ENCODE data around the gene SNAP91. TPM values are rescaled to one million over a fixed set of nuclear protein-coding genes. Genes with fewer than 3 reads are reported as not detected.
"Not testable (repeated sequence)": the region's sequence is repeated elsewhere in the genome, so short reads cannot be mapped to it uniquely, and the experiment has no call there.

The SNAP91 gene
- total and polyA plus RNA-seq, 8 donors, result 0.51 to 8.8 (median 1.9) TPM

GRCh38 chr6:83636800-83637199, 72.1 kb downstream of the SNAP91 start:
- WGBS, 2 donors, result 62 to 66% methylated on average over 7 of the region's 7 CpGs
- H3K4me1 ChIP-seq, result no peaks in the 10 kb centered on the region
- no peak overlapping the region for H3K4me3 ChIP-seq
- no peaks in the 10 kb centered on the region for H3K27me3 ChIP-seq
- FAIRE-seq (no peak), ATAC-seq (no peak), DNase-seq (no peak)
- no peaks in the 10 kb centered on the region for H3K9me3 ChIP-seq
- intact Hi-C loops (cut with DNase I), result no loop called here
- no peaks in the 10 kb centered on the region for H3K36me3 ChIP-seq
- H3K27ac ChIP-seq, result no peak overlapping the region
- TF ChIP-seq CTCF (IDR thresholded peaks at IDR 0.05), result no peak

GRCh38 chr6:83633609-83634008, 75.3 kb downstream of the SNAP91 start:
- FAIRE-seq (no peak), DNase-seq (no peak), ATAC-seq (no peak)
- Histone ChIP-seq H3K4me3 (no peak overlapping the region), H3K9me3 (no peaks in the 10 kb centered on the region), H3K36me3 (no peaks in the 10 kb centered on the region), H3K4me1 (no peaks in the 10 kb centered on the region), H3K27me3 (no peaks in the 10 kb centered on the region), H3K27ac (no peak overlapping the region)
- no peak for TF ChIP-seq CTCF (IDR thresholded peaks at IDR 0.05)
- intact Hi-C loops (cut with DNase I), result no loop called here
- 33 to 45% methylated on average over 4 to 5 of the region's 5 CpGs for WGBS, 2 donors

- no peak for TF ChIP-seq CTCF (IDR thresholded peaks at IDR 0.05)
- H3K9me3 ChIP-seq, result no peaks in the 10 kb centered on the region
- H3K27me3 ChIP-seq, result no peaks in the 10 kb centered on the region
- intact Hi-C loops (cut with DNase I), result no loop called here
- H3K4me3 ChIP-seq, result no peak overlapping the region
- ATAC-seq, result no peak
- no peak overlapping the region for H3K27ac ChIP-seq
- WGBS, 2 donors, result 55 to 84% methylated on average over 2 of the region's 2 CpGs
- no peak for DNase-seq
- H3K36me3 ChIP-seq, result no peaks in the 10 kb centered on the region
- no peaks in the 10 kb centered on the region for H3K4me1 ChIP-seq
- no peak for FAIRE-seq
Observed at GRCh38 chr6:83633149-83633548, 75.8 kb downstream of the SNAP91 start.

GRCh38 chr6:83629908-83630307, 79.0 kb downstream of the SNAP91 start:
- DNase-seq; H3K9me3 ChIP-seq; intact Hi-C loops (cut with DNase I); H3K4me3 ChIP-seq; FAIRE-seq; ATAC-seq; H3K27me3 ChIP-seq; H3K4me1 ChIP-seq; H3K36me3 ChIP-seq; H3K27ac ChIP-seq: not testable (repeated sequence)
- WGBS, 2 donors, result 59 to 78% methylated on average over 4 of the region's 4 CpGs

GRCh38 chr6:83615025-83615999, 93.6 kb downstream of the SNAP91 start:
- H3K27me3 ChIP-seq, result peaks cover 0 to 4% (median 0%) of the 10 kb centered on the region in 4 donors
- peak in 3 of 4 donors; percentile 50 to 69 (median 55) for ATAC-seq
- intact Hi-C loops (cut with DNase I), result no loop called here
- no peaks in the 10 kb centered on the region for H3K4me1 ChIP-seq
- DNase-seq, result no peak
- 63 to 67% methylated on average over 6 of the region's 6 CpGs for WGBS, 2 donors
- no peaks in the 10 kb centered on the region for H3K36me3 ChIP-seq
- no peak for FAIRE-seq
- H3K27ac ChIP-seq, result no peak overlapping the region
- H3K9me3 ChIP-seq, result no peaks in the 10 kb centered on the region
- TF ChIP-seq CTCF (IDR thresholded peaks at IDR 0.05), result peak; percentile 12 to 48 (median 36)
- no peak overlapping the region for H3K4me3 ChIP-seq

Measured in pancreas (tissue), 10 donors.